Stimulated activated effector memory CD8-positive, alpha-beta T cell treated with anti-CD3 and anti-CD28 coated beads, Interleukin-12 subunit alpha, Interleukin-12 subunit beta, amount 100 ng/mL, for 72 hours (primary cell): ENCODE measurements around the gene LMAN2.
"Not testable (repeated sequence)": the region's sequence is repeated elsewhere in the genome, so short reads cannot be mapped to it uniquely, and the experiment has no call there.

Experiments used
- ATAC-seq: fragments of 150-1000 bp; cut with Tn5 transposase; 2 replicates; pipeline ENCODE4 v1.10.0; 2021
- DNase-seq, 2 donors: peaks; one replicate each; pipeline ENCODE4 v3.0.0; 2021 to 2022; ENCODE audit warnings: low spot score in 2 of 2
- H3K27ac Mint-ChIP-seq: one replicate; pipeline ENCODE4 v1.8.0; 2022; ENCODE audit warnings: mild to moderate bottlenecking, mixed read lengths
- H3K36me3 Mint-ChIP-seq: one replicate; pipeline ENCODE4 v1.8.0; 2022; ENCODE audit warnings: mild to moderate bottlenecking, mixed read lengths
- H3K4me1 Mint-ChIP-seq: one replicate; pipeline ENCODE4 v1.8.0; 2022; ENCODE audit warnings: mixed read lengths
- H3K4me3 Mint-ChIP-seq: one replicate; pipeline ENCODE4 v1.8.0; 2022; ENCODE audit warnings: mild to moderate bottlenecking, mixed read lengths
- H3K9me3 Mint-ChIP-seq: one replicate; pipeline ENCODE4 v1.8.0; 2022; ENCODE audit warnings: mixed read lengths

LMAN2 gene

GRCh38 chr5:177362292-177362609 lies 10.8 kb upstream of the LMAN2 start:
- Mint-ChIP-seq H3K4me3 (peak overlapping the region; percentile 79), H3K9me3 (no peaks in the 10 kb centered on the region), H3K4me1 (peaks cover 83% of the 10 kb centered on the region), H3K27ac (peak overlapping the region; percentile 75), H3K36me3 (peaks cover 61% of the 10 kb centered on the region)
- DNase-seq (no peak), ATAC-seq (no peak)

- H3K27ac Mint-ChIP-seq: peak overlapping the region; percentile 75
- H3K9me3 Mint-ChIP-seq: no peaks in the 10 kb centered on the region
- peak overlapping the region; percentile 79 for H3K4me3 Mint-ChIP-seq
- H3K4me1 Mint-ChIP-seq: peaks cover 85% of the 10 kb centered on the region
- no peak for DNase-seq
- ATAC-seq: no peak
- peaks cover 56% of the 10 kb centered on the region for H3K36me3 Mint-ChIP-seq
These were observed 10.2 kb upstream of the LMAN2 start for GRCh38 chr5:177361418-177362291.

- not testable (repeated sequence) for H3K27ac Mint-ChIP-seq, ATAC-seq, H3K9me3 Mint-ChIP-seq, DNase-seq
- peaks cover 85% of the 10 kb centered on the region for H3K4me1 Mint-ChIP-seq
- peaks cover 47% of the 10 kb centered on the region for H3K36me3 Mint-ChIP-seq
- peak overlapping the region; percentile 79 for H3K4me3 Mint-ChIP-seq
These were observed 9.3 kb upstream of the LMAN2 start for GRCh38 chr5:177360740-177361139.

- peaks cover 90% of the 10 kb centered on the region for H3K4me1 Mint-ChIP-seq
- peak overlapping the region; percentile 90 for H3K4me3 Mint-ChIP-seq
- peak overlapping the region; percentile 83 for H3K27ac Mint-ChIP-seq
- H3K9me3 Mint-ChIP-seq: no peaks in the 10 kb centered on the region
- no peak for DNase-seq
- H3K36me3 Mint-ChIP-seq: peaks cover 38% of the 10 kb centered on the region
- ATAC-seq: no peak
These were observed 8.4 kb upstream of the LMAN2 start for GRCh38 chr5:177359860-177360259.

GRCh38 chr5:177359451-177359851 lies 8.0 kb upstream of the LMAN2 start:
- DNase-seq: no peak
- Mint-ChIP-seq H3K36me3 (peaks cover 34% of the 10 kb centered on the region), H3K4me3 (peak overlapping the region; percentile 90), H3K9me3 (no peaks in the 10 kb centered on the region), H3K4me1 (peaks cover 90% of the 10 kb centered on the region), H3K27ac (peak overlapping the region; percentile 83)
- ATAC-seq: no peak

- ATAC-seq: no peak
- H3K4me3 Mint-ChIP-seq: peak overlapping the region; percentile 90
These were observed 6.9 kb upstream of the LMAN2 start for GRCh38 chr5:177358370-177358819.

DNA sequence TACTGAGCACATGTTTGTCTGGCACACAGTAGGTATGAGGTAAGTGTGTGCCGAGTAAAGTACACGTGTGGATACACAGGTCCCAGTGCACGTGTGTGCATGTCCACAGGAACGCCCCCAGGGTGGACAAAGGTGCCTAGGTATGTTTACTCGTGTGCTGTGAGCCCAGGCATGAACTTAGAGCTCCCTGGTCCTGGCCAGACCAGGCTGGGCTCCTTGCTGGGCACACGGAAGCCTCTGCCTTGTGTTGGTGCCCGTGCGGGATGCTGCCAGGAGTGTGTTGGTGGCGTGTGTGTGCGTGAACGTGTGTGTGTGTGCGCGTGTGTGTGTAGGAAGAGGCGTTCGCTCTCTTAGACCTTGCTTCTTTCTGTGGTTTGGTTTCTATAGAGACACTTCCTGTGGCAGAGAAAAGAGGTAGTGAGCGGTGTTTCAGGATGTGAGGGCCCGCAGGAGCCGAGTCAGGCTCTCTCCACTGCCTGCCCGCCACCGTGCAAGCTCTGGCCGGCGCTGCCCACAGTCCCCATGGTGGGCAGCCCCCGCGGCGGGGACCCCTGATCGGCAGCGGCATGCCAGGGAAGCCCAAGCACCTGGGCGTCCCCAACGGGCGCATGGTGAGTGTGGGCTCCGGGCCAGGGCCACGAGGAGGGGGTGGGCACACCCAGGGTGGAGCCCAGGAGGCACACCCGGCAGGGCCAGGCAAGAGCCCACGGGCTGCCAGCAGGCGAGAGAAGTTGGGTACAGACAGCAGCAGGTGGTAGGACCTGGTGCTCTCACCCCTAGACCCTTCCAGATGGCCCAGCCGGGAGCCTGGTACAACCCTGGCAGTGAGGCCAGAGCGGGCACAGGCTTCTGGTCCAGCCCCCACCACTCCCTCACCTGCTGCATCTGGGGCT lies 6.2 kb upstream of the LMAN2 start, which contains the start of gene RGS14:
TSS of gene RGS14 (plus strand) at position 466 of the 893 bp plus-strand sequence. CDS start at position 567, 101 bp downstream.
- DNase-seq: peak; percentile 50 to 81
- Mint-ChIP-seq H3K36me3 (peaks cover 25% of the 10 kb centered on the region), H3K9me3 (no peaks in the 10 kb centered on the region), H3K27ac (peak within 1 kb of the TSS; percentile 83), H3K4me3 (peak within 1 kb of the TSS; percentile 90), H3K4me1 (peaks cover 82% of the 10 kb centered on the region)
- ATAC-seq: peak; percentile 95

More at GRCh38 chr5:177358370-177358819, 6.9 kb upstream of the LMAN2 start:
- Mint-ChIP-seq H3K4me1 (peaks cover 86% of the 10 kb centered on the region), H3K9me3 (no peaks in the 10 kb centered on the region), H3K27ac (peak overlapping the region; percentile 83), H3K36me3 (peaks cover 25% of the 10 kb centered on the region)
- DNase-seq: peak in 1 of 2 donors; percentile 66

- ATAC-seq (no peak), DNase-seq (no peak)
- H3K36me3 Mint-ChIP-seq: peaks cover 21% of the 10 kb centered on the region
- H3K4me1 Mint-ChIP-seq: peaks cover 77% of the 10 kb centered on the region
- H3K4me3 Mint-ChIP-seq: peak overlapping the region; percentile 90
- peak overlapping the region; percentile 83 for H3K27ac Mint-ChIP-seq
- H3K9me3 Mint-ChIP-seq: no peaks in the 10 kb centered on the region
These were observed 5.6 kb upstream of the LMAN2 start for GRCh38 chr5:177357146-177357458.

- DNase-seq: no peak
- Mint-ChIP-seq H3K4me1 (peaks cover 77% of the 10 kb centered on the region), H3K4me3 (peak overlapping the region; percentile 90), H3K9me3 (no peaks in the 10 kb centered on the region), H3K27ac (peak overlapping the region; percentile 83), H3K36me3 (peaks cover 21% of the 10 kb centered on the region)
- no peak for ATAC-seq
These were observed 5.3 kb upstream of the LMAN2 start for GRCh38 chr5:177356746-177357145.

DNA sequence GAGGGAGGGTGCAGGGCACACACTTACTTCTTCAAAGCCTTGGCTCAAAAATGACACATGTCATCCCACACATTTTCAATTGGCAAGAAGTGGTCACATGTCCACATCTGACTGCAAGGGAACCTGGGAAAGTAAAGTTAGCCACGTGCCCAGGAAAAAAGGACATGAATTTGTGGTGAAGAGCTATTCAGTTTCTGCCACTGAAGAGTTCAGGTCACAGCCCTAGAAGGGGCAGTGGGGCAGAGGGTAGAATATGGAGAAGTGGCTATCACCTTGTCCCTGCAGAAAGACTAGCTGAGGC lies 4.3 kb upstream of the LMAN2 start:
- H3K4me1 Mint-ChIP-seq: peaks cover 69% of the 10 kb centered on the region
- H3K9me3 Mint-ChIP-seq: no peaks in the 10 kb centered on the region
- peak overlapping the region; percentile 32 for H3K27ac Mint-ChIP-seq
- ATAC-seq (no peak), DNase-seq (no peak)
- H3K4me3 Mint-ChIP-seq: peak overlapping the region; percentile 90
- peaks cover 22% of the 10 kb centered on the region for H3K36me3 Mint-ChIP-seq

- H3K4me3 Mint-ChIP-seq: no peak overlapping the region
- DNase-seq (no peak), ATAC-seq (no peak)
- H3K27ac Mint-ChIP-seq: peak overlapping the region; percentile 46
- peaks cover 67% of the 10 kb centered on the region for H3K4me1 Mint-ChIP-seq
- H3K36me3 Mint-ChIP-seq: peaks cover 22% of the 10 kb centered on the region
- H3K9me3 Mint-ChIP-seq: no peaks in the 10 kb centered on the region
These were observed 3.8 kb upstream of the LMAN2 start for GRCh38 chr5:177355162-177355867.

DNA sequence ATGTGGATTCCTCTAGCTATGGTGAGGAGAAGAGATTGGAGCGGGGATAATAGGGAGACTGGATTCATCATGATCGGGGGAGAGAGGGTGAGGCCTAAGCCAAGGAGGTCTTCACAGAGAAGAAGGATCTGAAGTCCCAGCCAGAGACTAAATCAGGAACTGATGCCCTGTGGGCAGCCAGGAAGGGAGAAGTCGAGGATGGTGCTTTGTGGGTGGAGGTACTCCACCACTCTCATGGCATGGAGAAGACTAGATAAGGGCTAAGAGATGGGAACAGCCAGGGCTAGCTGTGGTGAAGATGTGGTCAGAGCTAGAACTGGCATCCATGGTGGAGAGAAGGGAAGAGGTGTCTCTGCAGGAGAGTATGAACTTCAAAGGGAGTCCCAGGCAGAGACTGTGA lies 3.2 kb upstream of the LMAN2 start:
- no peak for DNase-seq
- no peaks in the 10 kb centered on the region for H3K9me3 Mint-ChIP-seq
- no peak overlapping the region for H3K4me3 Mint-ChIP-seq
- peaks cover 22% of the 10 kb centered on the region for H3K36me3 Mint-ChIP-seq
- H3K27ac Mint-ChIP-seq: peak overlapping the region; percentile 46
- peaks cover 67% of the 10 kb centered on the region for H3K4me1 Mint-ChIP-seq
- ATAC-seq: no peak

DNA sequence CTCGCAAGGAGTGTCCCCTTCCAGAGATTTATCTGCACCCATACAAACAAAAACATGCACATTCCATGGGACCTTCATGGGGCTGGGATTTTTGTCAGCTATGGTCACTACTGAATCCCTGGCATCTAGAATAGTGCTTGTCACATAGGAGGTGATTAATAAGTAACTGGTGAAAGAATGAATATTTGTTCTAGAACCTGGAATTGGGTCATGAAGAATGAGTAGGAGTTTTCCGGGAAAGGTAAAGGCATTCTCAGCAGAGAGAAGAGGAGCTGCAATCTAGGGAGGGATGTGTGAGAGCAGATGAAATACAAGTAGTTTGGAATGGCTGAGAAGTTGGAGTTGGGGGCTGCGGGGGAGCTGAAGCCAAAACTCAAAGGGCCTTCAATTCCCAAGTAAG lies 2.8 kb upstream of the LMAN2 start:
- peaks cover 26% of the 10 kb centered on the region for H3K36me3 Mint-ChIP-seq
- no peaks in the 10 kb centered on the region for H3K9me3 Mint-ChIP-seq
- ATAC-seq: no peak
- no peak overlapping the region for H3K4me3 Mint-ChIP-seq
- no peak for DNase-seq
- H3K4me1 Mint-ChIP-seq: peaks cover 67% of the 10 kb centered on the region
- peak overlapping the region; percentile 46 for H3K27ac Mint-ChIP-seq

GRCh38 chr5:177353093-177353492 lies 1.6 kb upstream of the LMAN2 start:
- DNase-seq: no peak
- H3K27ac Mint-ChIP-seq: no peak overlapping the region
- H3K4me3 Mint-ChIP-seq: no peak overlapping the region
- no peaks in the 10 kb centered on the region for H3K9me3 Mint-ChIP-seq
- H3K4me1 Mint-ChIP-seq: peaks cover 61% of the 10 kb centered on the region
- ATAC-seq: no peak
- H3K36me3 Mint-ChIP-seq: peaks cover 37% of the 10 kb centered on the region

- Mint-ChIP-seq H3K4me3 (peak overlapping the region; percentile 87), H3K27ac (peak overlapping the region; percentile 99), H3K9me3 (no peaks in the 10 kb centered on the region), H3K4me1 (peaks cover 55% of the 10 kb centered on the region), H3K36me3 (peaks cover 52% of the 10 kb centered on the region)
- peak; percentile 20 for ATAC-seq
- peak in 1 of 2 donors; percentile 65 for DNase-seq
These were observed 584 bp downstream of the LMAN2 start for GRCh38 chr5:177350776-177351391.
